Sigmoid colon (tissue), 4 donors: Measurements from ENCODE around the gene NOP14.

Experiments
- CTCF ChIP-seq, 4 experiments: fragments of 450-650 bp in 3 of 4; fragments of 200-600 bp in 1 of 4; IDR thresholded peaks; one replicate each; pipeline ENCODE4 v1.5.1; 2016 to 2019; ENCODE audit warnings: antibody characterized with exemption in 4 of 4, mild to moderate bottlenecking in 3 of 4, moderate library complexity in 2 of 4
- EP300 ChIP-seq, 4 donors: sonication (generic); formaldehyde crosslinking; IDR thresholded peaks; one replicate each; pipeline ENCODE4 v1.6.1; 2017; ENCODE audit warnings: antibody characterized with exemption in 4 of 4
- POLR2A ChIP-seq, 2 donors: fragments of 450-650 bp; IDR thresholded peaks; one replicate each; pipeline ENCODE4 v1.6.1; 2016; ENCODE audit warnings: antibody characterized with exemption in 2 of 2, mild to moderate bottlenecking in 2 of 2, moderate library complexity in 2 of 2
- POLR2AphosphoS5 ChIP-seq, 4 donors: sonication (generic); formaldehyde crosslinking; IDR thresholded peaks; one replicate each; pipeline ENCODE4 v1.6.1; 2017; ENCODE audit warnings: antibody characterized with exemption in 4 of 4

GRCh38 chr4:2930135-2930757, 33.0 kb downstream of the NOP14 start:
- TF ChIP-seq CTCF (IDR thresholded peaks at IDR 0.05) (no peak), POLR2A (IDR thresholded peaks at IDR 0.05) (no peak), POLR2AphosphoS5 (IDR thresholded peaks at IDR 0.05) (no peak), EP300 (IDR thresholded peaks at IDR 0.05) (no peak)
